Activated naive CD4-positive, alpha-beta T cell treated with anti-CD3 and anti-CD28 coated beads, Interleukin-2, amount 50 U/mL, for 72 hours (primary cell): ENCODE measurements around the gene DPY19L2. TPM values are rescaled to one million over a fixed set of nuclear protein-coding genes. Genes with fewer than 3 reads are reported as not detected.
"Not testable (repeated sequence)": the region's sequence is repeated elsewhere in the genome, so short reads cannot be mapped to it uniquely, and the experiment has no call there.

Experiments
- ATAC-seq, 2 donors: fragments of 150-1000 bp; cut with Tn5 transposase; 2 replicates each; pipeline ENCODE4 v1.10.0; 2021; ENCODE audit warnings: mild to moderate bottlenecking in 2 of 2, moderate library complexity in 2 of 2
- DNase-seq, 2 donors: peaks; one replicate each; pipeline ENCODE4 v3.0.0; 2021 to 2022; ENCODE audit warnings: low spot score in 2 of 2
- H3K27ac Mint-ChIP-seq, 2 donors: one replicate each; pipeline ENCODE4 v1.8.0; 2022; ENCODE audit warnings: mild to moderate bottlenecking in 2 of 2, mixed read lengths in 2 of 2
- H3K36me3 Mint-ChIP-seq, 2 donors: one replicate each; pipeline ENCODE4 v1.8.0; 2022; ENCODE audit warnings: mixed read lengths in 2 of 2
- H3K9me3 Mint-ChIP-seq, 2 donors: one replicate each; pipeline ENCODE4 v1.8.0; 2022; ENCODE audit warnings: mixed read lengths in 2 of 2
- total RNA-seq, 2 donors: library from RNA; stranded (reverse); gene quantifications; one replicate each; pipeline ENCODE4 v1.2.3, GENCODE V29; 2022

Gene DPY19L2
- 1 to 10 TPM in 1 of 2 donors, not detected in 1; 3.8 TPM for total RNA-seq

- ATAC-seq (peak; percentile 60 to 90), DNase-seq (peak in 1 of 2 donors; percentile 48)
- H3K36me3 Mint-ChIP-seq: peaks cover 0 to 5% of the 10 kb centered on the region in 2 donors
- peak within 1 kb of the TSS in 1 of 2 donors; percentile 36 for H3K27ac Mint-ChIP-seq
- H3K9me3 Mint-ChIP-seq: no peaks in the 10 kb centered on the region
Measured at GRCh38 chr12:63668028-63668799, at the start of gene DPY19L2. Gene DPY19L2, minus strand, starts transcription at chr12:63668493. Its CDS starts 100 bp downstream, at chr12:63668393.

- H3K9me3 Mint-ChIP-seq, ATAC-seq, H3K27ac Mint-ChIP-seq, DNase-seq, H3K36me3 Mint-ChIP-seq: not testable (repeated sequence)
Measured at GRCh38 chr12:63716891-63717290, 48.6 kb upstream of the DPY19L2 start.

GRCh38 chr12:63715107-63715625, 46.9 kb upstream of the DPY19L2 start:
- H3K27ac Mint-ChIP-seq, H3K36me3 Mint-ChIP-seq: not testable (repeated sequence)

GRCh38 chr12:63714409-63714808, 46.1 kb upstream of the DPY19L2 start:
- peak overlapping the region; percentile 44 to 58 for H3K27ac Mint-ChIP-seq
- not testable (repeated sequence) for ATAC-seq, H3K9me3 Mint-ChIP-seq, H3K36me3 Mint-ChIP-seq, DNase-seq

More at GRCh38 chr12:63715107-63715625, 46.9 kb upstream of the DPY19L2 start:
- not testable (repeated sequence) for H3K9me3 Mint-ChIP-seq, ATAC-seq, DNase-seq

DNA sequence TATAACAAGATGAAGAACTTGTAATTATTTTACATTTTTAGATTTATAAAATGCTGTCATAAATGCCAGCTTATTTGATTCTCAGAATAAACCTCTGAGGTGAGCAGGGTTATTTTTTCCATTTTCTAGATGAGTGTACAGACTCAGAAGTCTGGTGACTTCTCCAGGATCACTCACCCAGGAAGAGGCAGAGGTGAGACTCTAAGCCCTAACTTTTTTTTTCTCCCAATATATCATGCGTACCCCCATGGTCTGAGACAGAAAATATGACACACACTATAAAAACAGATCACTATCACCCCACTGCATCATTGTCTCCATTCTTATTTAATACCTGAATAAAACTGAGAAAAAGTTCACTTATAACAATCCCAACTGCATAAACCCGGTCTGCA, 45.4 kb upstream of the DPY19L2 start:
- H3K27ac Mint-ChIP-seq: peak overlapping the region in 1 of 2 donors; percentile 44
- not testable (repeated sequence) for H3K36me3 Mint-ChIP-seq, H3K9me3 Mint-ChIP-seq
- DNase-seq (peak in 1 of 2 donors; percentile 10), ATAC-seq (peak; percentile 92 to 93)

DNA sequence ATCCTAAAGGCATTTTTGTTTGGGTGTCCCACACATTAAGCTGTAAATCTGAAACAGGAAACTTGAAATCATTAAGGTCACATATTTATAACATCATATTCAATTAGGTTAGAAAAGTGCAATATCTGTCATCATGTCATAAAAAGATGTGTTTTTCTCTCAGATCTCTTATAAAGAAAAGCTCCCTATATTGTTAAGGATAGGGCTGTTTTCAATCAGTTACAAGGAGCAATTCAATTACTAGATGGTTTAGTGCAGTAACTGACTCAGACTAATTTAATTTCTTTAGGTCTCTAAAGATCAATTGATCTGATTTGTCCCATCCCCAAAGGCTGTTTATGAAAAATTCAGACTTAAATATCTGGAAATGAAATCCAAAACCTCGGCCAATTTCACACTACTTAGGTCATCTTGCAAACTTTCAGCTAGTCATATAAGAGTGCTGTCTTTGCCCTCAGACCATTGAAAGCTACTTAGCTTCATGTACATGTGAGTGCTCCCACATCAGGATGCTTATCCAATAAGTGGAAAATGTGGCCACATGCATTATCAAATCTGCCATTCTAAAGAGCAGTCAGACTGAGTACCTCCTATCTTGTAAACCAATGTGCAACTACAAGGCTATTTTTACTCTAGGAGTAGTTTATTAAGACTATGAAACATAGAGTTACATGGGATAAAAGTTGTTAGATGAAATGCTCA, 44.8 kb upstream of the DPY19L2 start:
- H3K9me3 Mint-ChIP-seq: not testable (repeated sequence)

DNA sequence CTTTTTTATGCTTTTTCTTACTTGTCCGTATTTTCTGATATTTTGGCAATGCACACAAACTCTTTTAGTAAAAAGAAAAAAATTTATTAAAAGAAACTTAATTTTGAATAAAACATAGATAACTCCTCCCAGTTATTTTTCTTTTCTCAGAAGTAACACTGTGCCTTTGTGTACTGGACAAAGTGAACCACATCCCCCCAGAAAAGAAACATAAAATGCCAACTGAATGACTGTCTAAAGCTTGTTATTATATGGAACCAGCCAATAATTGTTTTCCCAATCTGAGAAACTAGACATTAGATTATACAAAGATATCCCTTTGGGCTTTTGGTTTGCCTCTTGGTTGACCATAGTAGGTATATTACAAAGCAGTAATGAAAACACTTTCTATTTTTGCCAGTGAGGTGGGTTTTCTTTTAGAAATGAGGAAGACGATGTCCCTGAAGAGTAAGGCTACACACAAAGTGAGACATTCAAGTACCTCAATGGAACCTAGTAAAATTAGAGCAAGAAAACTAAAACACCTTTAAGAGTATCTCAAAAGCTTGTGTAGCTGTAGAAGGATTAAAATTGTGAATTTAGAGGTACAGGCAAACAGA, 44.2 kb upstream of the DPY19L2 start:
- not testable (repeated sequence) for H3K36me3 Mint-ChIP-seq, H3K9me3 Mint-ChIP-seq, ATAC-seq, DNase-seq
- peak overlapping the region in 1 of 2 donors; percentile 29 for H3K27ac Mint-ChIP-seq

More for the DNA sequence above, 44.8 kb upstream of the DPY19L2 start:
- not testable (repeated sequence) for H3K36me3 Mint-ChIP-seq, H3K27ac Mint-ChIP-seq, DNase-seq
- ATAC-seq: peak; percentile 49 to 64

GRCh38 chr12:63711339-63711738, 43.0 kb upstream of the DPY19L2 start:
- peak in 1 of 2 donors; percentile 19 for ATAC-seq
- not testable (repeated sequence) for H3K27ac Mint-ChIP-seq, DNase-seq, H3K9me3 Mint-ChIP-seq, H3K36me3 Mint-ChIP-seq

- Mint-ChIP-seq H3K9me3 (no peaks in the 10 kb centered on the region), H3K27ac (no peak overlapping the region), H3K36me3 (no peaks in the 10 kb centered on the region)
- no peak for ATAC-seq
- DNase-seq: no peak
Measured at GRCh38 chr12:63706336-63706735, 38.0 kb upstream of the DPY19L2 start.

- not testable (repeated sequence) for H3K36me3 Mint-ChIP-seq, H3K27ac Mint-ChIP-seq, ATAC-seq
Measured at GRCh38 chr12:63699678-63700382, 31.5 kb upstream of the DPY19L2 start.

DNA sequence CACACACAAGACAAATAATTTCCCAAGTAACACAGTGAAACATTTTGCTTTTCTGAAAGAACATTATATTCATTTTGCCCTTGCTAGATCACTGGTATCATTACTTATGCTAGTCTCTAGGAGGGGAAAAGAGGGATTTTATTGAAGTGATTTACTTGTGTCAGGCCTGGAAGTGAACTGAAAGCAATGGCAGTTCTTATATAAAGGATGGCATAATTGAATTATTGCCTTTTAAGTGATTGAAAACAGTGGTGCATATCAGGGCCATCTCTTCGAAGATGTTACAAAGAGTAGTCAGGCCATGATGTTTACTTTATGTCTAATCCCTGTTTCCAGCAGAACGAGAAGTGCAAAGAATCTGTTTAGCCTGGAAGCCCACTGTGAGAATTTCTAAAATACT, 30.7 kb upstream of the DPY19L2 start:
- H3K9me3 Mint-ChIP-seq, H3K27ac Mint-ChIP-seq, ATAC-seq, DNase-seq, H3K36me3 Mint-ChIP-seq: not testable (repeated sequence)

More at GRCh38 chr12:63699678-63700382, 31.5 kb upstream of the DPY19L2 start:
- H3K9me3 Mint-ChIP-seq, DNase-seq: not testable (repeated sequence)

- ATAC-seq, H3K9me3 Mint-ChIP-seq, H3K27ac Mint-ChIP-seq, DNase-seq, H3K36me3 Mint-ChIP-seq: not testable (repeated sequence)
Measured at GRCh38 chr12:63690837-63691236, 22.5 kb upstream of the DPY19L2 start.

GRCh38 chr12:63689141-63689540, 20.8 kb upstream of the DPY19L2 start:
- H3K36me3 Mint-ChIP-seq, H3K9me3 Mint-ChIP-seq, H3K27ac Mint-ChIP-seq, ATAC-seq, DNase-seq: not testable (repeated sequence)

GRCh38 chr12:63686623-63687022, 18.3 kb upstream of the DPY19L2 start:
- not testable (repeated sequence) for H3K9me3 Mint-ChIP-seq, ATAC-seq, H3K27ac Mint-ChIP-seq, DNase-seq, H3K36me3 Mint-ChIP-seq

GRCh38 chr12:63685789-63686188, 17.5 kb upstream of the DPY19L2 start:
- not testable (repeated sequence) for H3K36me3 Mint-ChIP-seq, H3K9me3 Mint-ChIP-seq, DNase-seq, H3K27ac Mint-ChIP-seq, ATAC-seq

- not testable (repeated sequence) for DNase-seq, H3K36me3 Mint-ChIP-seq, ATAC-seq, H3K27ac Mint-ChIP-seq, H3K9me3 Mint-ChIP-seq
Measured at GRCh38 chr12:63682617-63683016, 14.3 kb upstream of the DPY19L2 start.
